GM21723 (cell line): ENCODE results near the gene ZFPL1.
"Not testable (repeated sequence)": the region's sequence is repeated elsewhere in the genome, so short reads cannot be mapped to it uniquely, and the experiment has no call there.

ENCODE experiments used
- ATAC-seq: cut with Tn5 transposase; IDR thresholded peaks from one replicate; pipeline ENCODE4 v1.9.1; 2021; ENCODE audit warnings: mild to moderate bottlenecking, moderate library complexity; ENCODE audit not compliant: unreplicated experiment

The ZFPL1 gene

GRCh38 chr11:65112546-65113360, 28.7 kb downstream of the ZFPL1 start:
- peak; percentile 38 for ATAC-seq

GRCh38 chr11:65113361-65113756, 29.3 kb downstream of the ZFPL1 start:
- no peak for ATAC-seq

GRCh38 chr11:65113839-65114238, 29.8 kb downstream of the ZFPL1 start:
- no peak for ATAC-seq

GRCh38 chr11:65114538-65115171, 30.6 kb downstream of the ZFPL1 start:
- no peak for ATAC-seq

GRCh38 chr11:65115361-65116082, 31.5 kb downstream of the ZFPL1 start:
- no peak for ATAC-seq

- ATAC-seq: peak; percentile 0
These were observed 32.6 kb downstream of the ZFPL1 start for GRCh38 chr11:65116370-65117205.

- ATAC-seq: peak; percentile 54
These were observed 33.4 kb downstream of the ZFPL1 start, which contains the start of gene ZNHIT2 for GRCh38 chr11:65117206-65118096. Gene ZNHIT2, minus strand, starts transcription at chr11:65117701. Its CDS starts 48 bp downstream, at chr11:65117653.

GRCh38 chr11:65118097-65118837, 34.2 kb downstream of the ZFPL1 start:
- ATAC-seq: no peak

- ATAC-seq: not testable (repeated sequence)
These were observed 35.1 kb downstream of the ZFPL1 start for GRCh38 chr11:65118891-65119669.

- no peak for ATAC-seq
These were observed 35.6 kb downstream of the ZFPL1 start for GRCh38 chr11:65119670-65119995.

GRCh38 chr11:65120831-65121230, 36.8 kb downstream of the ZFPL1 start:
- no peak for ATAC-seq

GRCh38 chr11:65121447-65121864, 37.4 kb downstream of the ZFPL1 start:
- no peak for ATAC-seq

- peak; percentile 64 for ATAC-seq
These were observed 38.1 kb downstream of the ZFPL1 start, which contains the start of the genes FAU and MRPL49 for GRCh38 chr11:65121865-65122696. Gene FAU, minus strand, starts transcription at chr11:65122134. Its CDS starts 321 bp downstream, at chr11:65121813. Gene MRPL49, plus strand, starts transcription at chr11:65122321. Its CDS starts 26 bp downstream, at chr11:65122347.

GRCh38 chr11:65124480-65125196, 40.6 kb downstream of the ZFPL1 start:
- no peak for ATAC-seq

- no peak for ATAC-seq
These were observed 41.4 kb downstream of the ZFPL1 start for GRCh38 chr11:65125197-65126056.
